OCI-LY7 (cell line): ENCODE data around the gene CHST8. TPM values are rescaled to one million over a fixed set of nuclear protein-coding genes. Genes with fewer than 3 reads are reported as not detected.

Source experiments
- BruUV-seq: library from RNA; stranded (reverse); fragments of 400-500 nt; replicated peaks from 2 replicates; lab custom pipeline; 2021; lab: Mats Ljungman, UMichigan
- CTCF ChIA-PET: fragments of 300-600 bp; sonication (Branson Sonifier 250); formaldehyde crosslinking; loops from one replicate; lab custom pipeline; 2022; ENCODE audit warnings: antibody characterized with exemption; ENCODE audit not compliant: unreplicated experiment; lab: Charles Lee
- POLR2A ChIA-PET: fragments of 300-600 bp; sonication (Branson Sonifier 250); formaldehyde crosslinking; loops from one replicate; lab custom pipeline; 2022; ENCODE audit warnings: antibody characterized with exemption; lab: Charles Lee
- DNase-seq: peaks from one replicate; pipeline ENCODE4 v3.0.0-alpha.2; 2015; ENCODE audit warnings: low spot score
- H2AFZ ChIP-seq: fragments of 200-600 bp; sonication (generic), shearing (Covaris generic); 2 replicates; pipeline ENCODE4 v1.6.1; 2014; ENCODE audit warnings: mild to moderate bottlenecking, antibody characterized with exemption, low read length, moderate library complexity
- H3K27ac ChIP-seq: fragments of 200-600 bp; sonication (generic); 2 replicates; pipeline ENCODE4 v1.5.1; 2014; ENCODE audit warnings: mixed run types, low read depth, mild to moderate bottlenecking, moderate library complexity, low read length, inconsistent platforms; ENCODE audit not compliant: poor library complexity, severe bottlenecking
- H3K36me3 ChIP-seq: fragments of 200-600 bp; sonication (generic); 2 replicates; pipeline ENCODE4 v1.6.1; 2014; ENCODE audit warnings: mild to moderate bottlenecking, antibody characterized with exemption, low read length, moderate library complexity, mixed read lengths; ENCODE audit not compliant: insufficient read depth
- H3K4me1 ChIP-seq: fragments of 200-600 bp; sonication (generic); 2 replicates; pipeline ENCODE4 v1.5.1; 2014; ENCODE audit warnings: mild to moderate bottlenecking, low read length; ENCODE audit not compliant: insufficient read depth, poor library complexity, severe bottlenecking
- H3K4me2 ChIP-seq: fragments of 200-600 bp; sonication (generic); 2 replicates; pipeline ENCODE4 v1.6.1; 2014; ENCODE audit warnings: mild to moderate bottlenecking, low read length
- H3K4me3 ChIP-seq: fragments of 200-600 bp; sonication (generic); 2 replicates; pipeline ENCODE4 v1.5.1; 2014; ENCODE audit warnings: mild to moderate bottlenecking, low read depth, low read length; ENCODE audit not compliant: poor library complexity, severe bottlenecking
- H3K79me2 ChIP-seq: fragments of 200-600 bp; sonication (generic); 2 replicates; pipeline ENCODE4 v1.6.1; 2016; ENCODE audit warnings: low read depth, mild to moderate bottlenecking, low read length, moderate library complexity, mixed read lengths; ENCODE audit not compliant: insufficient read depth
- H3K9me2 ChIP-seq: fragments of 200-600 bp; sonication (generic); 2 replicates; pipeline ENCODE4 v1.6.1; 2016; ENCODE audit warnings: mild to moderate bottlenecking, low read length, mixed read lengths; ENCODE audit not compliant: insufficient read depth
- H3K9me3 ChIP-seq: fragments of 200-600 bp; sonication (generic); 2 replicates; pipeline ENCODE4 v1.6.1; 2014; ENCODE audit warnings: mild to moderate bottlenecking, mixed run types, low read length, mixed read lengths
- H4K20me1 ChIP-seq: fragments of 200-600 bp; sonication (generic); 2 replicates; pipeline ENCODE4 v1.6.1; 2014; ENCODE audit warnings: mild to moderate bottlenecking, antibody characterized with exemption, low read length, moderate library complexity, mixed read lengths; ENCODE audit not compliant: insufficient read depth
- EZH2phosphoT487 ChIP-seq: fragments of 200-600 bp; sonication (generic); IDR thresholded peaks from 2 replicates; pipeline ENCODE4 v1.6.1; 2018; ENCODE audit warnings: low read depth, borderline replicate concordance, mild to moderate bottlenecking, mixed run types, antibody characterized with exemption, low read length, moderate library complexity, mixed read lengths
- intact Hi-C: fragments of 100-400 bp; cut with micrococcal nuclease; formaldehyde crosslinking; loops from one replicate; pipeline ENCODE4 v1.10.0; 2022; ENCODE audit not compliant: unreplicated experiment
- total RNA-seq, 2 experiments: library from RNA; depleted of rRNA in 1 of 2; stranded (reverse); fragments of >200 nt in 1 of 2; shearing (Covaris generic) in 1 of 2; gene quantifications; 2 replicates each; pipeline ENCODE4 v1.2.3, GENCODE V29; 2014 to 2022
- TF ChIP-seq, protein P1 (sequence below): fragments of 200-600 bp; sonication (generic); conservative IDR thresholded peaks from 2 replicates; pipeline ENCODE4 v1.5.1; 2014; ENCODE audit warnings: mild to moderate bottlenecking, antibody characterized with exemption, low read length, moderate library complexity, mixed read lengths

The CHST8 gene
- total RNA-seq, 2 experiments from 2014 or later, result not detected

DNA sequence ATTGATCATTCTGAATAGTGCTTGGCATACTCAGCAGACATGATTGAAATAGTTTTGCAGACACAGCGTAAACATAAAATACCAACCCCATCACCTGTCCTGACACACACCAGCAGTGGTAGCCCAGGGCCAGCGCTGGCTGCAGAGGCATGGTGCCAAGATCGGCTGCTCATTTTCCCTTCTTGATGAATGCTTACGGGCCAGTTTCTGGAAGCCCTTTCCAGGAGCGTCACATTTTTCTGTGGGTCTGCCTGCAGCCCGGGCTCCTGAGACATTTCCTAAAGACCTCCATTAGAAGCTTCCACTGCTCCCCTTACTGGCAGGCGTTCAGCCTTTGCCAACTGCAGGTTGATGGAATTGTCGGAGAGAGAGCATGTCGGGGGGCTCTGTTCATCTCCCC is 48.6 kb downstream of the CHST8 start:
- ChIA-PET CTCF (no interaction called here), POLR2A (no interaction called here)
- no peaks in the 10 kb centered on the region for H3K9me2 ChIP-seq

DNA sequence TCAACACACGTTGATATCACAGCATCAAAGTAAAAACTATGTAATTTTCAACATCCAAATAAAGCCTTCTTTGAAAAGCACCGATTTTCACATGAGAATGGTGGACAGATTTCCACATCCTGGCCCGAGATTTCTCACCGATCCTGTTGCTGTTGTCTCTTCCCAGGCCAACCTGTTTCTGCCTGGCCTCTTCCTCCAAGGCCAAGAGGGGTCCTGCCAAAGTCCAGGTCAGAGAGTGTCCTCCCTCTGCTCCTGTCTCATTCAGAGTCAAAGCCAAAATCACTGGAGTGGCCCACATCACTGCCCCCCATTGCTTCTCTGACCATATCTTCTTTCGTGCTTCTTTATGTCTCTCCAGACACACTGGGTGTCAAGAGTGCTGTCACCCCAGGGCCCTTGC is 49.5 kb downstream of the CHST8 start:
- Histone ChIP-seq H3K4me1 (no peaks in the 10 kb centered on the region), H3K4me3 (no peak overlapping the region), H3K36me3 (no peaks in the 10 kb centered on the region), H4K20me1 (no peaks in the 10 kb centered on the region), H3K27ac (no peak overlapping the region), H3K4me2 (no peak overlapping the region), H3K9me2 (no peaks in the 10 kb centered on the region), H3K79me2 (no peaks in the 10 kb centered on the region), H2AFZ (no peak overlapping the region), H3K9me3 (no peaks in the 10 kb centered on the region)
- no peak for DNase-seq
- CTCF ChIA-PET, result no interaction called here
- POLR2A ChIA-PET, result no interaction called here
- BruUV-seq, result no TSS peak
- no peak for TF ChIP-seq EZH2phosphoT487
- TF ChIP-seq, protein P1, sequence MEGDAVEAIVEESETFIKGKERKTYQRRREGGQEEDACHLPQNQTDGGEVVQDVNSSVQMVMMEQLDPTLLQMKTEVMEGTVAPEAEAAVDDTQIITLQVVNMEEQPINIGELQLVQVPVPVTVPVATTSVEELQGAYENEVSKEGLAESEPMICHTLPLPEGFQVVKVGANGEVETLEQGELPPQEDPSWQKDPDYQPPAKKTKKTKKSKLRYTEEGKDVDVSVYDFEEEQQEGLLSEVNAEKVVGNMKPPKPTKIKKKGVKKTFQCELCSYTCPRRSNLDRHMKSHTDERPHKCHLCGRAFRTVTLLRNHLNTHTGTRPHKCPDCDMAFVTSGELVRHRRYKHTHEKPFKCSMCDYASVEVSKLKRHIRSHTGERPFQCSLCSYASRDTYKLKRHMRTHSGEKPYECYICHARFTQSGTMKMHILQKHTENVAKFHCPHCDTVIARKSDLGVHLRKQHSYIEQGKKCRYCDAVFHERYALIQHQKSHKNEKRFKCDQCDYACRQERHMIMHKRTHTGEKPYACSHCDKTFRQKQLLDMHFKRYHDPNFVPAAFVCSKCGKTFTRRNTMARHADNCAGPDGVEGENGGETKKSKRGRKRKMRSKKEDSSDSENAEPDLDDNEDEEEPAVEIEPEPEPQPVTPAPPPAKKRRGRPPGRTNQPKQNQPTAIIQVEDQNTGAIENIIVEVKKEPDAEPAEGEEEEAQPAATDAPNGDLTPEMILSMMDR, result no peak
- intact Hi-C loops, result no loop called here

More for the DNA sequence above, 48.6 kb downstream of the CHST8 start:
- no peaks in the 10 kb centered on the region for H3K4me1 ChIP-seq
- no peak overlapping the region for H2AFZ ChIP-seq
- H3K4me3 ChIP-seq, result no peak overlapping the region
- H4K20me1 ChIP-seq, result no peaks in the 10 kb centered on the region
- DNase-seq, result no peak
- no peak for TF ChIP-seq EZH2phosphoT487
- TF ChIP-seq, protein P1, result no peak
- H3K36me3 ChIP-seq, result no peaks in the 10 kb centered on the region
- no peaks in the 10 kb centered on the region for H3K9me3 ChIP-seq
- BruUV-seq, result no TSS peak
- no peaks in the 10 kb centered on the region for H3K79me2 ChIP-seq
- no peak overlapping the region for H3K4me2 ChIP-seq
- no peak overlapping the region for H3K27ac ChIP-seq
- intact Hi-C loops, result no loop called here

DNA sequence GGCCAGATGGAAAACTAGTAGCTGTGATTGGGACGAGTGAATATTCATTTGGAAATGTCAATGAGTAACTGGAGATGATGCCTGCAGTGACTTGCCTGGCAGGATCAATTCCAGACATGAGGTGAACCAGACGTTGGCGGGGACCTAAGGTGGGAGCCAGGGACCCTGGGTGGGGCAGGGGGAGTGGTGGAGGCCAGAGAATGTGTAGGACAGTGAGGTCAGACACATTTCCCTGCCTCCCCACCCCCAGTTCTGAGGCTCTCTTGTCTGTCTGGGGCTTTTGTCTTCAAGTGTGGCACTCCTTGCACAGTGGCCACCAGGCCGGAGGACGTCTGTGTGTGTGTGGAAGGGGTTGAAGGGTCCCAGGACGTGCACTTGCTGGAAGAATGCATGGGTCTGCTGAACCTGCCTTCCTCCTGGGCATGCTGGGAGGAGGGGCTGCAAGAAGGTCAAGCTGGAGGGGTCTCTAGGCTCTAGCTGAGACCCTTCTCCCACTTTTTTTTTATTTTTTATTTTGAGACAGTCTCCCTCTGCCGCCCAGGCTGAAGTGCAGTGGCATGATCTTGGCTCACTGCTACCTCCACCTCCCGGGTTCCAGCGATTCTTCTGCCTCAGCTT is 51.6 kb downstream of the CHST8 start:
- Histone ChIP-seq H3K36me3 (no peaks in the 10 kb centered on the region), H4K20me1 (no peaks in the 10 kb centered on the region), H3K4me3 (no peak overlapping the region), H3K4me1 (no peaks in the 10 kb centered on the region), H3K9me3 (no peaks in the 10 kb centered on the region), H3K9me2 (no peaks in the 10 kb centered on the region), H3K79me2 (no peaks in the 10 kb centered on the region), H2AFZ (no peak overlapping the region), H3K4me2 (no peak overlapping the region), H3K27ac (no peak overlapping the region)
- intact Hi-C loops, result no loop called here
- no peak for DNase-seq
- BruUV-seq, result no TSS peak
- ChIA-PET POLR2A (interaction anchor here (0.6 kb wide), 1 partner anchor 280 kb away, joined by 3 read pairs; no protein-coding TSS in a partner anchor), CTCF (no interaction called here)
- no peak for TF ChIP-seq EZH2phosphoT487
- TF ChIP-seq, protein P1, result no peak
